Stimulated activated CD8-positive, alpha-beta memory T cell treated with anti-CD3 and anti-CD28 coated beads, Interleukin-7, amount 100 ng/mL, for 4 hours (primary cell): Measurements from ENCODE around the gene PNKD.
A peak's percentile ranks its signal among the peaks of the same experiment; 100 is the strongest.

Experiments used
- DNase-seq, 2 donors: peaks; one replicate each; pipeline ENCODE4 v3.0.0-alpha.2; 2020; ENCODE audit warnings: low read depth in 2 of 2

Gene PNKD, protein sequence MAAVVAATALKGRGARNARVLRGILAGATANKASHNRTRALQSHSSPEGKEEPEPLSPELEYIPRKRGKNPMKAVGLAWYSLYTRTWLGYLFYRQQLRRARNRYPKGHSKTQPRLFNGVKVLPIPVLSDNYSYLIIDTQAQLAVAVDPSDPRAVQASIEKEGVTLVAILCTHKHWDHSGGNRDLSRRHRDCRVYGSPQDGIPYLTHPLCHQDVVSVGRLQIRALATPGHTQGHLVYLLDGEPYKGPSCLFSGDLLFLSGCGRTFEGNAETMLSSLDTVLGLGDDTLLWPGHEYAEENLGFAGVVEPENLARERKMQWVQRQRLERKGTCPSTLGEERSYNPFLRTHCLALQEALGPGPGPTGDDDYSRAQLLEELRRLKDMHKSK

DNA sequence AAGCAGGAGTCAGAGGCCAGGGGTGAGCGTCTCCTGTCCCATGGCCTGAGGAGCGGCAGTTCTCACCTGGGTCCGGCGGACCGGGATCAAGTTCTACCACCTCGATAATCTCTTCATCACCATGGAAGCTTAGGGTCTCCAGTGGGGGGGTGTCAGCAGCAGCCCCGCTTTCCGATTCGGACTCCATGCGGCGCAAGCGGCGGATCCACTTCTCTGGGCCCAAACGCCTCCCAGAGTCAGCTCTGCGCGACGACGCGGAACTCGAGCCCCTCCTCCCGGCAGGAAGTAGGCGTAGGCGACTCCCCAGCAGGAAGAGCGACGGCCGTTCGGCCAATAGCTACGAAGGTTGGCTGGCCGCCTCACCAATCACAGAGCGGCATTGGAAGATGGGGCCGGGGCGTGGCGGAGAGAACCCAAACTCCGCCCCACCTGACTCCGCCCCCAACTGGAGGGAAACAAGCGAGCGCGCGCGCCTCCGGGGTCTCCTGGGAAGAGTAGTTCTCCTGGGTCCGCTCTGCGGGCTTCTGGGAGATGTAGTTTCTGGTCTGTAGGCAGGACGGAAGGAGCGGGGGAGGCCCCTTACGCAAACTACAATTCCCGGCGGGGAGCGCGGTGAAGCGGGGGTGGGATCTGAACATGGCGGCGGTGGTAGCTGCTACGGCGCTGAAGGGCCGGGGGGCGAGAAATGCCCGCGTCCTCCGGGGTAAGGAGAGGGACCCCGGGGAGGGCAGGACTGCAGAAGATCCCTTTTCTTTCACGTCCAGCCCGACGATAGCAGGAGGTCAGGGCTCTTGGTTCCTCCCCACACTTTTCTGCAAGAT, at the start of gene PNKD, which contains the start of gene AAMP:
Gene PNKD (plus strand): TSS at position 620 of the 821 bp plus-strand sequence. CDS start 17 bp downstream, at position 637.
Gene AAMP (minus strand): TSS at position 238 of the 821 bp plus-strand sequence. CDS start 51 bp downstream, at position 187.
- peak; percentile 100 for DNase-seq

DNA sequence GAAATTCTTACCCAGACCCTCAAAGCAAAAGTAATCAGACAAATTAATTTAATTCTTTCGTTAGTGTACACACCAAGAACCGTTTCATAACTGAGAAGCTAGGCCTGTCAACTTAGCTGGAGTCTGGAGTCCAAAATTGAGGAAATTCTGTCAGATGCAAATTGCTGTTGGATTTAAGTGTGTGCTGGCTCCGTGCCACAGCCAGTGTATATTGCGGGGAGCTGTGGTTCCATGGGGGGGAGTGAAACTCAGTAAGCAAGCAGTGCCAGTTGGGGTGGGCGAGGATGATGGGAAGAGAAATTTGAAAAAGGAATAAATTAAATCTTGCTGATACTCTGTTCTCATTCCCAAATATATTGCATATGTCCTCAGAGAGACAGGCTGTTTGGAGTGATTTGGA, 49.3 kb upstream of the PNKD start:
- no peak for DNase-seq

DNA sequence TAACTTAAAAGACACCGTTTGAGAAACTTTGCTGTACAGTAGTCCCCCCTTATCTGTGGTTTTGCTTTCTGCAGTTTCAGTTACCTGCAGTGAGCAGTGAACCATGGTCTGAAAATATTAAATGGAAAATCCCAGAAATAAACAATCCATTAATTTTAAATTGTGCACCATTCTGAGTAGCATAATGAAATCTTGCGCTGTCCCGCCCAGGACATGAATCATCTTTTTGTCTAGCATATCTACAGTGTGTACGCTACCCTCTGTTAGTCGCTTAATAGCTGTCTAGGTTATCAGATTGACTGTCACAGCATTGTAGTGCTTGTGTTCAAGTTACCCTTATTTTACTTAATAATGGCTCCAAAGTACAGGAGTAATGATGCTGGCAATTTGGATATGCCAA, 47.3 kb upstream of the PNKD start:
- DNase-seq, result peak; percentile 12

DNA sequence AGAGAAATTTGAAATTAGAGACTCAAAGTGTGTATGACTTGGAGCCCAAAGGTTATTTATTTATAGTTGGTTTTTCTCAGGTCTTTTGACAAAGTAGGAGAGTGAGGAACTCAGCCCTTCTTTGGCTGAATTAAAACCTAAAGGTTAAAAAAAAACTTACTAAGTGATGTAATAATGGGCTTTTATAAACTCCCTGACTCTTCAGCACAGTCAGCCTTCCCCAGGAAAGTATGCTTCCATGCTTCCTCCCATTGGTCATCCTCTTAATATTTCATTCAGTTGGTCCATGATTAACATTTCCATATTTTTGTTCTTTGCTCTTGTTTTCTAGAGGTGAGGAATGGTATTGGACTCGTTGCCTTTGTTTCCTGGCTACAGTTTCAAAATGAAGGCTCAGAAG, 46.1 kb upstream of the PNKD start:
- DNase-seq, result no peak

DNA sequence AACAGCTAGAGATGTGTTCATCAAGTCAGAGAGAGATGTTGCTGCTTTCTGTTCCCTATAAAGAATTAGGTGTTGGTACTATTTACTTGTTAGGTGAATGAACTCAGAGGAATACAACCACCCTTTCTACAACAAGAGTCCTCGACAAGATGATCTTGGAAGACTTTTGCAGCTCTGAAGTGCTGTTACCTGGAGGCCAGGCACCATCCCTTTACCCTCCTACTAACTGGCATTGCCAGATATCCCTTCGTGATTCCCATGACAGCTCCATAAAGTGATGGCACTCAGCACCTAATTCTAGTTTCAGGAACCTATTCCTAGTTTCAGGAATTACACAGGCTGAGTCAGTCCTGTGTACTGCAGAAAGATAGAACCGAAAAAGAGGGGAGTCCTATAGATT, 43.4 kb upstream of the PNKD start:
- DNase-seq, result no peak

DNA sequence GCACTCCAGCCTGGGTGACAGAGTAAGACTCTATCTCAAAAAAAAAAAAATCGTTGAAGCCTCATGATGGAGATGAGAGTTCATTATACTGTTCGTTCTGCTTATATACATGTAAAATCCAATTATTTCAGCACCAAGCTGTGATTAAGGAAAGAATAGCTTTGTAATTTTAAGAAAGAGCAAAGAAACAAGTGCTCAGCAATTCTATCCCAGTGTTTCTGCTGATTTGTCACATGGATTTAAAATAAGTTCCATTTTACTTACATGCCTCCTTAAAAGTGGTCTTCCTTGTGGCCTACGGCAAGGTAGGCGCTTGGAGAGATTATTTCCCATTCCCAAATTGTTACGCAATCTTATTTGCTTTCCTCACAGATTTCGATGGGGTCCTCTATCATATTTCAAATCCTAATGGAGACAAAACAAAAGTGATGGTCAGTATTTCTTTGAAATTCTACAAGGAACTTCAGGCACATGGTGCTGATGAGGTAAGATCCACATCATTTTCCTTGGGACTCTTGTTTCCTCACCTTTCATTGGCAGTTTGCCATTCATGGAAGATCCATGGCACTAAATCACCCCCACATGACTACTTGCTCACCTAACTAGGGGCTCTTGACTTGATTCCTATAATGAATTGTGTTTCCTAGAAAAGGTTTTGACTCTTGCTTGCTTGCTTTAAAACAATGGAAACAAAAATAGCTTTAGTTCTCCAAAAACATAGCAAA, 41.8 kb upstream of the PNKD start:
- no peak for DNase-seq

DNA sequence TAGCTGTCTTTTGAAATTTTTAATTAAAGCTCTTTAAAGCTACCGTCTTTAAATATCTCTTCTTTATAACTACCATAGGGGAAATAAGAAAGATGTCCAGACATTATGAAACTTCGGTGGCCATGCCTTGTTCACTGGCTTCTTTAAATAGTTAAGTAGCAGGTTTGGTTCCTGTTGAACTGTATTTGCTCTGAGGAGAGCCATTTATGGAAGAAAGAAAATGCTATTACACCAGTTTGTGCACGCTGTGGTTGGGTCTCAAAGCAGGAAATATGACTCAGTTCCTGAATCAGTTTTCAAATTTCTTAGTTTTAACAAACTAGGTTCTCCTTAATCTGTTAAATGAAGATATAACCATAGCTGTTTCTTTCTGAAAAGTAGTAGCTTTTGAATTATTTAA, 41.1 kb upstream of the PNKD start:
- peak; percentile 21 to 39 for DNase-seq

DNA sequence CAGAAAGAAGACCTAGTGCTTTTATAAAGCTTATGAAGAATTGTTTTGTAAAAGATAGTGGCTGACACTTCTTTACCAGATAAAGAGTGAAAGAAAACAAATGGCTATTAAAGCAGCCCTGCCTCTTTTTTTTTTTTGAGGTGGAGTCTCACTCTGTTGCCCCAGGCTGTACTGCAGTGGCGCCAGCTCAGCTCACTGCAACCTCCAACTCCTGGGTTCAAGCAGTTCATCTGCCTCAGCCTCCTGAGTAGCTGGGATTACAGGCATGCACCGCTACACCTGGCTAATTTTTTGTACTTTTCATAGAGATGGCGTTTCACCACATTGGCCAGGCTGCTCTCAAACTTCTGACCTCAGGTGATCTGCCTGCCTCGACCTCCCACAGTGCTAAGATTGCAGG, 40.5 kb upstream of the PNKD start:
- DNase-seq, result no peak

DNA sequence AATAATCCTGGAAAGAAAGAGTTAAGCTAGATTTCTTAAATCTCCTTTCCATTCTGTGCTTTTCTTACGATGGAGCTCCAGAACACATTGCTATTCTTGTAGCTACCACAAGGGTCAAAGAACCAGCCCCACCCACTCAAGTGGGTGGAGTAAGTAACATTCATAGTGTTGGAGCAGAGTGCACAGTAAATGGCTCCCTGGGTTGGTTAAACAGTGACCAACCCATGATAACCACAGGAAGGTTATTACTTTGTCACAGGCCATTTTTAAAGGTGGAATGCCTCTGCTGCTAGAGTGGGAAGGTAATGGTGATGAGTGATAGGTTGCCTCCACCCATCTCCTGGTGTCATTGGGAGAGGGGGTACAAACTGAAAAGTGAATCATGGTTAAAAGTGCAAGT, 39.4 kb upstream of the PNKD start:
- DNase-seq, result peak in 1 of 2 donors; percentile 10

DNA sequence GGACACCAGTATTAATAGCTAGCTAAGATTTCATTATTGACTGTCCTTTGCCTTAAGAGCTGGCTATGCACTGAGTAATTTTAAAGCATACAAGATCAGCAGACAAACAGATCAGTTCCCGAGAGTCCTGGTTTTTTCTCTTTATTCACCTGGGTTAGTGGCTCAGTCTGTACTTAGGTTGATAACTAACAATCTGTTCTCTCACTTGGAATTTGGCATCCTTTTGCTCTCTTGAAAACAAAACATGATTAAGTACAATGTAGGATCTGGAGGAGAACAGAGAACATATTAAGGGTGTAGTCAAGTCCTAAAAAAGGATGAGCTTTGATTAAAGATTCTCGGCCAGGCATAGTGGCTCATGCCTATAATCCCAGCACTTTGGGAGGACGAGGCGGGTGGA, 36.8 kb upstream of the PNKD start:
- DNase-seq, result no peak

DNA sequence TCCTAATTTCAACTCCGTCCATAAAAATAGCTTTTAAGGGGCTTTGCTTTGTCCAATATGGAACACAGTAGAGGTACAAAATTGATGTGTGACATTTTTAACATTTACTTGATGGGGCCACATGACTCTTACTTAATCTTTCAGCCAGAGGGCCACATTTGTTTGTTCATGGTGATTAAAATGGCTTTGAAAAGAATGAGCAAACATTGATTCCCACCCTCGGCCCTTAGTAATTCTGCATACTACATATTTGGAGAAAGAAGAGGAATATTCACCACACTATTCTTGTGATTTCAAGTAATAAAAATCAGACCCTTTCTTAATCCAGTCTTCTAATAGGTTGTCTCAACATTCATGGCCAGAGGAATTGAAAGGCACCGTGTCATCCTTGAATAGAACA, 35.8 kb upstream of the PNKD start:
- DNase-seq, result no peak

DNA sequence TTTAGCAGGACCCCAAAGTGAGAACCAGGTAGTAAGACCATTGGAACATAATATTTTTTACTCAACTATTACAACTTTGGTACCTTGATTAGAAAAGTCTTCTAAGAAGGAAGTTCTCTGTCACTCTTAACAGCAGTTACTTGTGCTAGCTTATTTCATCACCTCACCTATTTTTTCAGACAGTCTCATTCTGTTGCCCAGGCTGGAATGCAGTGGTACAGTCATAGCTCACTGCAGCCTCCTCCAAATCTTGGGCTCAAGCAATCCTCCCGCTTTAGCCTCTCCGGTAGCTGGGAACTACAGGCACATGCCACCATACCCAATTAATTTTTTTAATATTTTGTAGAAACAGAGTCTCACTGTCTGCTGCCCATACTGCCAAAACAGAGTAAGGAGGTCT, 35.3 kb upstream of the PNKD start:
- no peak for DNase-seq

DNA sequence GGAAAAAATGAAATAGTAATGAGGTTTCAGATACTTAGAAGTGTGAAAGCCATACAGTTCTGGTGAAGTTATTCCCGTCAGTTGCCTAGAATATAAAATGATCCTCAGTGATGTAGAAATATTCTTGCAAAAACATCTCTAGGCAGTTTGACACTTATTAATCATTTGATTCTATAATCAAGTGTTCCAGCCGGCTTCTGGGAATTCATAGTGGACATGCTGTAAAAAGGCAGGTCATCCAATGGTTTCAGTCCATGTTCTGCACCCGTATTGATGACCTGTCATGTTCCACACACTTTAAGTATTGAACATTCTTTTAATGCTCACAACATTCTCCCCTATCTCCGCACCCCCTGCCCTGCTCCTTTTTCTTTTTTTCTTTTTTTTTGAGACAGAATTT, 33.5 kb upstream of the PNKD start:
- DNase-seq, result no peak

DNA sequence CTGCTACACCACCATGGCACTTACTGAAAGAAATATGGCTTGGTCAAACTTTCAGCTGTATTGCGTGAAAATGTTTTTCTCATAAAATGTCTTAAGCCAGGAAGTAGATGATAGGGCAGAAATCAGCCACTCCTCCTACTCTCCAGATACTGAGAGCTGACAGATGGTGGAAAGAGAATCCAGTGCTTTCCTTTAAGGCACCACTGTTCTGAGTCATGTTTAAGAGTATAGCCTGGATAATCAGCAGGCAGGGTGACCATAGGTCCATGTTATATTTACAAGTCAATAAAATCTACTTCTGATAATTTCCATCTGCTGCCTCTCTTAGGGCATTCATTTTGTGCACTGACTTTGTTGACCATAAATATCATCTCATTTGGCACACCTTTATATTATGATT, 31.4 kb upstream of the PNKD start:
- no peak for DNase-seq

DNA sequence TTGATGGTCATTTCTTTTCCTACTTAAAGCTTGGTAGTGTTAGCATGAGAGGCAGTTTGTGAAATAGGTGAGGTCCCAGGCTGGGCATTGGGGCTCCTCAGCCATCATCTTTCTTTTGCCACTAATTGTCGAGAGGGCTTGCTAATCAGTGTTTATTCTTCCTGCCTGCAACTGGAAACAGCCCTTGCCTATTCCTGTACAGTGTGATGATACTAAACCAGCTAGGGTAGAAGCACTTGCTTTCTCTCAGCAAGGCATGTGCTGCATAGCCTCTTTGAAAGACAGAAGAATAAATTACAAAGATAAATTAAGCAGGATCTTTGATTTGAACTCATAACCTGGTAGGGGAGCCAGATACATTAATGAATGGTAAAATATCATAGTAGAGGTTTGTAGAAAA, 26.1 kb upstream of the PNKD start:
- DNase-seq, result no peak

DNA sequence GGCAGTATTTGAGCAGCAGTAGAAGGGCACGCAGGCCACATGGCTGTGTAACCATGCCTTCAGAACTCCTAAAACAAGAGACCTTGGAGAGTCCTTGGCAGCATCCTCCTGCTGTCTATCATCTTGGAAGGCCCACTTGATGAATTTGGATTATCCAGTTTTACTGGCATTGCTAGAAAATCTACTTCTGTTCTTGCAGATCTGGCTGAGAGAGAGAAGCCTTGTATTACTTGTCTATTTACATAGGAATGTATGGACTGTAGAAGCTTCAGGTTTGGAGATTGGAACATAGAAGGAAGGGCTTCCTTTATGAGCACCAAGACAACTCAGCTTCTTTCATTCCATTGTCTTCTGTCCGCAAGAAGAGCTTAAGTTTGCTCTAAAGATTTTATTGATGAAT, 25.7 kb upstream of the PNKD start:
- no peak for DNase-seq

DNA sequence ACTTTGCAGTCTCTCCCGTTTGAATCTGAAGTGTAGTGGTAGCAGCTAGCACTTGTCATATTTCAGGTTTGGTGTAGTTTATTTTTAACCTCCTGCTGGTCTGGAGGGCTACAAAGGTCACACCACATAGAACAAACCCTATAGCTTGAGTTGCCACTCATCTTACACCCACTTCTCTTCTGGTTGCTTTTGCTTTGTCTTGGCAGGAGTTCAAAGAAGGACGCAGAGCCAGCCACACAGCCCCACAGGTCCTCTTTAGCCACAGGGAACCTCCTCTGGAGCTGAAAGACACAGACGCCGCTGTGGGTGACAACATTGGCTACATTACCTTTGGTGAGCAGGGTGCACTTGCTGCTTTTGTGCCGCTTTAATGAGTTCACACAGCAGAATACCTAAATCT, 25.1 kb upstream of the PNKD start:
- no peak for DNase-seq

DNA sequence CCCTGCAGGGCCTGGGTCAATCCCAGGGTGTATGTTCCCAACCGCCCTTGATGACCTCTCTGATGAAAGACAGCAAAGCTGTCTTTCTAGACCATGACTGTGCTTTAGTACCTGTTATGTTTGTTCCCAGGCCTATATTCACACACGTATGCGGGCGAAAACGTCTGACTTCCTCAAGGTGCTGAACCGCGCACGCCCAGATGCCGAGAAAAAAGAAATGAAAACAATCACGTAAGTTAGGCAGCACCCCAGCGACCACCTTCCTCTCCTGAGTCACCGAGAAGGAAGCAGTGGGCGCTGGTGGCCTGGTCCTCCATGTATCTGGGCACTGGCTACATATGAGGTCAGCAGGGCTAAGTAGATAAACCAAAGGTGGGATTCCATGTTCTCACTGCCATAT, 20.6 kb upstream of the PNKD start:
- no peak for DNase-seq

DNA sequence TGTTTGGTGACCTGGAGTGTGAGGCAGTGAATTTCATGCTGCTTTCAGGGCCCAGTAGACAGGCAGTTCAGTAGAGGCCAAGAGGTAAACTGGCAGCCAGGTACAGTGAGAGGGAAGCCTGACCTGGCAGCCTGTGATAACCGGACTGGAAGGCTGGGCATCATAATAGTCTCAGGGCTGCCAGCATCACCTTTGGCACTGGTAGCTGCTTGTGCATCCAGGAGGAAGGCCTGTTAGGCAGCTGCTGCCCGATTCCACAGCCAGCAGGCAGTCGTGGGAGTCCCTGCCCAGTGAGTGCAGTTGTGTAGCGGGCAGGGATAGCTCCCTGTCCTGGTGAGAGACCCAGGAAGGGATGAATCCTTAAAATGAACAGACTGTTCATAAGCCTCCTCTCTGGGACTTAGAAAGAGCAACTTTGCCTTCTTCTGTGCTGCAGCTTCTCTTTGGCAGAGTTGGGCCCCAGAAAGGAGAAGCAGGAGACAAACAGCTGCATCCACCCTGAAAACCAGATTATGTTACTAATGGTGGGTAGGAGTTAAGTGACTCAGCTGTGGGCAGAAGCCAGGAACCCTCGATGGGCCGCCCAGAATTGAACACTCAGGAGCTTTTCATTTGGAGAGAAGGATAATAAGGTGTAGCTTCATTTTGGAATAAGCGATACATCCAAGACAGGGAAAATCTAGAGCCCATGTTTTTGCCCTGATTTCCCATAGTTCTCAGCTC, 17.6 kb upstream of the PNKD start:
- no peak for DNase-seq

DNA sequence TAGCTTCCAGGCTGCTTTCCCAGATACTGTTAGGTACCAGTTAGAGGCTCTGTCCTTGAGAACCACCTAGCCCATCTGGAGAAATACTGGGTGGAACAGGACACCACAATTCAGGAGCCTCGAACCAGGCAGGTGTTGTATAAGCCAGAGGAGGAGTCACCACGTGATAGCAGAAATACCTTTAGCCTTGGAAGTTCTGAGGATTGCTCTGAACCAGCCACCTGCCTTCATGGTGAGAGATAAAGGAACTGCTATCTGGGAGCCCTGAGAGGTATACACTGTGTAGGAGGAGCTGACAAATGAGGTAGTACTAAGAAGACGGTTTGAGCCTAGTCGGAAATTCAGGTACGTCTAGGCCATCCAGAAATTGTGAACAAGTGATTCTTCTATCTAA, 17.1 kb upstream of the PNKD start:
- DNase-seq, result no peak

DNA sequence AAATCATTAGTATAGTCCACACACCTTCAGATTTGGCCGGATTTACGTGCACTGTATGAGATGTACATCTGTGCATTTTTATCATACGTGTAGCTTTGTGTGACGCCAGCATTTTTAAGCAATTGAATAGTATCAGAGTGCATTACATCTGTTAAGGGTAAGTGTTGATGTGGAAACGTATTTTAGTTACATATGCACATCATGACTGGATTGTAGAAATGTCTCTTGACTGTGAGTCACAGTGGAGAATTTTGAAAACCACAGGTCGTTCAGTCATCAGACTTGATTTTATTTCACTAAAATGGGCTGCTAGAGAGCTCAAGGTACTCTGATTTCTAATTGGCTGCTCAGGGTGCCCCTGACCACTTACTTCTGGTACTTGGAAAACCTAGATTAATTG, 14.9 kb upstream of the PNKD start:
- DNase-seq, result no peak
